ENCODE measurements around the gene COL6A1. TPM values are rescaled to one million over a fixed set of nuclear protein-coding genes. Genes with fewer than 3 reads are reported as not detected.

Gene COL6A1
- total RNA-seq, 1 donor, result 5.7 TPM

Other genes with a start within 250 kb of the COL6A1 start
- gene COL6A2, start 116.3 kb downstream of the COL6A1 start, total RNA-seq, result 11.3 TPM
- 0.54 TPM for gene FTCD, start 173.8 kb downstream of the COL6A1 start, total RNA-seq
- 21.5 TPM for gene SPATC1L, start 202.7 kb downstream of the COL6A1 start, total RNA-seq
- 41.7 TPM for gene LSS, start 247.0 kb downstream of the COL6A1 start, total RNA-seq